OCI-LY3 (cell line): ENCODE measurements around the gene TMEM256.
A peak's percentile ranks its signal among the peaks of the same experiment; 100 is the strongest.

Experiments used
- H2AFZ ChIP-seq: fragments of 200-600, 300-600 bp; shearing (Covaris generic); 2 replicates; pipeline ENCODE4 v1.6.0; 2014; ENCODE audit warnings: antibody characterized with exemption, low read depth, low read length
- H3K27ac ChIP-seq: fragments of 200-600, 300-600 bp; sonication (generic); 2 replicates; pipeline ENCODE4 v1.5.1; 2014; ENCODE audit warnings: mild to moderate bottlenecking, low read length, moderate library complexity, mixed read lengths
- H3K27me3 ChIP-seq: fragments of 200-600, 300-600 bp; sonication (generic); 2 replicates; pipeline ENCODE4 v1.6.1; 2014; ENCODE audit warnings: low read depth, low read length, mixed read lengths
- H3K36me3 ChIP-seq: fragments of 200-600, 300-600 bp; sonication (generic); replicated peaks from 2 replicates; pipeline ENCODE3; 2014; ENCODE audit warnings: low read depth, low read length, mixed read lengths
- H3K4me1 ChIP-seq: fragments of 300-600, 200-600 bp; sonication (generic); 2 replicates; pipeline ENCODE4 v1.6.1; 2014; ENCODE audit warnings: low read length, mixed read lengths
- H3K4me2 ChIP-seq: fragments of 200-600, 300-600 bp; sonication (generic); 2 replicates; pipeline ENCODE4 v1.6.1; 2014; ENCODE audit warnings: low read length, mixed read lengths
- H3K4me3 ChIP-seq: fragments of 300-600, 200-600 bp; sonication (generic); 2 replicates; pipeline ENCODE4 v1.5.1; 2014; ENCODE audit warnings: antibody characterized with exemption, mild to moderate bottlenecking, low read length, moderate library complexity
- H3K79me2 ChIP-seq: fragments of 300-600, 200-600 bp; shearing (Covaris generic); 2 replicates; pipeline ENCODE4 v1.6.1; 2014; ENCODE audit warnings: mild to moderate bottlenecking, low read length, mixed read lengths
- H3K9ac ChIP-seq: fragments of 300-600, 200-600 bp; shearing (Covaris generic); 2 replicates; pipeline ENCODE4 v1.6.0; 2014; ENCODE audit warnings: mild to moderate bottlenecking, low read length, moderate library complexity
- H3K9me3 ChIP-seq: fragments of 200-600, 300-600 bp; shearing (Covaris generic); 2 replicates; pipeline ENCODE4 v1.6.1; 2014; ENCODE audit warnings: low read length, mixed read lengths; ENCODE audit not compliant: insufficient read depth
- H4K20me1 ChIP-seq: fragments of 200-600, 300-600 bp; sonication (generic); 2 replicates; pipeline ENCODE4 v1.6.1; 2016; ENCODE audit warnings: low read length, mixed read lengths; ENCODE audit not compliant: insufficient read depth
- EZH2phosphoT487 ChIP-seq: fragments of 200-600 bp; shearing (Covaris generic); IDR thresholded peaks from 2 replicates; pipeline ENCODE4 v1.6.1; 2018; ENCODE audit warnings: antibody characterized with exemption, mixed run types, low read depth
- TF ChIP-seq, protein P1 (sequence below): fragments of 200-600, 300-600 bp; sonication (generic); IDR thresholded peaks from 2 replicates; pipeline ENCODE4 v1.5.1; 2014; ENCODE audit warnings: antibody characterized with exemption, low read length, low read depth

The TMEM256 gene

DNA sequence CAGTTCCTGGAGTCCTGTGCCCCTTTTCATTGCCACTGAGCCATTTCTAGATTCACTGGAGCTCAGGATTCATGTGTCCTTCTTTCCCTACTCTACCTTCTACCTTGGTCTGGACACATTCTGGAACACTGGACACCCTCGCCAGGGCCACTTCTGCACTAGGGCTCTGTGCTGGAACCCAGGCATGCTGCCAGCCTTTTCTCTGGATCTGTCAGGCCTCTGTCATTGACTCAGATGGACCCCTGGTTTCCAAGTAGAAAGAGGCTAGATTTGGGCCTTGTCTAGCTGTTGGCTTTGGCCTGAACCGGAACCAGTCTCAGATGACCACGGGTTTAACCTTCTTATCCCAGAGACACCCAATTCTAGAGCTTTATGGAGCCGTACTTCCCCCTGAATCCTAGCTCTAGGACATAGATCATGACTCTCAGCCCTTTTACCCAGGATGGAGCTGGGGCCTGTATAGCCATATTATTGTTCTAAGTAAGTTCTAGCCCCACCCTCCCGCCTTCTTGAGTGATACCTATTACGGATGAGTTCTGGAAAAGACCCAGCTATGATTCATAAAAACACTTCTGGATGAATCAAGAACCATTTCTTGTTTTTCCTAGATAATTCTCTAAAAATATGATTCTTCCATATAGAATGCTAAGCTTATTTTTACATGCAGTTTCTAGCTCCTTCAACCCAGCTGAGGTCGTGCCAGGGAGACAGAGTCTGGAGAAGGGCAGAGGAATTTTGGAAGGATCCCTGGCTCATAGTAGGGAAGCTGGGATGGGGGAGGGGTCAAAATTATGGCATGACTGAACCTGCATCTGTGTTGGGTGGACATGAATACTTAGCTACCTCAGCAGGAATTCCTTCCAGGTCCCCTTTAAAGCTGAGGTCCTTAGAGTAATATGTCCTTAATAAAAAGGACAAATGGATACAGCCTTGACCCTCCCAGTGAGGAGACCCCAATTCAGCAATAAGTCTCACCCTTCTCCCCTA lies 39.9 kb upstream of the TMEM256 start:
- no peak overlapping the region for H3K4me2 ChIP-seq
- 0 out of 2 replicates have a peak, but pooled peaks cover 3% of the 10 kb centered on the region for H3K27me3 ChIP-seq
- no peaks in the 10 kb centered on the region for H4K20me1 ChIP-seq
- H3K27ac ChIP-seq = no peak overlapping the region
- H3K79me2 ChIP-seq = no peaks in the 10 kb centered on the region
- no peak overlapping the region for H3K9ac ChIP-seq
- no peak for TF ChIP-seq EZH2phosphoT487
- TF ChIP-seq, protein P1, sequence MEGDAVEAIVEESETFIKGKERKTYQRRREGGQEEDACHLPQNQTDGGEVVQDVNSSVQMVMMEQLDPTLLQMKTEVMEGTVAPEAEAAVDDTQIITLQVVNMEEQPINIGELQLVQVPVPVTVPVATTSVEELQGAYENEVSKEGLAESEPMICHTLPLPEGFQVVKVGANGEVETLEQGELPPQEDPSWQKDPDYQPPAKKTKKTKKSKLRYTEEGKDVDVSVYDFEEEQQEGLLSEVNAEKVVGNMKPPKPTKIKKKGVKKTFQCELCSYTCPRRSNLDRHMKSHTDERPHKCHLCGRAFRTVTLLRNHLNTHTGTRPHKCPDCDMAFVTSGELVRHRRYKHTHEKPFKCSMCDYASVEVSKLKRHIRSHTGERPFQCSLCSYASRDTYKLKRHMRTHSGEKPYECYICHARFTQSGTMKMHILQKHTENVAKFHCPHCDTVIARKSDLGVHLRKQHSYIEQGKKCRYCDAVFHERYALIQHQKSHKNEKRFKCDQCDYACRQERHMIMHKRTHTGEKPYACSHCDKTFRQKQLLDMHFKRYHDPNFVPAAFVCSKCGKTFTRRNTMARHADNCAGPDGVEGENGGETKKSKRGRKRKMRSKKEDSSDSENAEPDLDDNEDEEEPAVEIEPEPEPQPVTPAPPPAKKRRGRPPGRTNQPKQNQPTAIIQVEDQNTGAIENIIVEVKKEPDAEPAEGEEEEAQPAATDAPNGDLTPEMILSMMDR = no peak
- peaks cover 6% of the 10 kb centered on the region; the same call in 1 of the 2 replicates for H3K4me1 ChIP-seq
- H2AFZ ChIP-seq = no peak overlapping the region
- no peaks in the 10 kb centered on the region for H3K9me3 ChIP-seq
- no peaks in the 10 kb centered on the region for H3K36me3 ChIP-seq
- H3K4me3 ChIP-seq = no peak overlapping the region

DNA sequence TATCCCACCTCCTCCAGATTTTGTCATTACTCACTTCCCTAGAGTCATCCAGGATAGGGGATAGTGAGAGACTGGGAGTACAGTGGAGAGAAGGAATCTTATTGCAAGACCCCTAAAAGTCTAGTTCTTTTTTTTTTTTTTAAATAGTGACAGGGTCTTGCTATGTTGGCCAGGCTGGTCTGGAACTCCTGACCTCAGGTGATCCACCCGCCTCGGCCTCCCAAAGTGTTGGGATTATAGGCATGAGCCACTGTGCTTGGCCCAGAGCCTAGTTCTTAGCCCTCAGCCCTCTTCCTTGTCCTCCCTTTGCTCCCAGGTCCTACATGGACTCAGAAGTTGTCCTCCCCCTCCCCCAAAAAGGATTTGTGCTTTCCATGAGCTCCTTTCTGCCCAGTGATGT lies 38.2 kb upstream of the TMEM256 start:
- H4K20me1 ChIP-seq = no peaks in the 10 kb centered on the region
- no peaks in the 10 kb centered on the region for H3K79me2 ChIP-seq
- no peak overlapping the region for H3K4me2 ChIP-seq
- no peaks in the 10 kb centered on the region for H3K9me3 ChIP-seq
- H3K36me3 ChIP-seq = no peaks in the 10 kb centered on the region
- TF ChIP-seq, protein P1 = no peak
- TF ChIP-seq EZH2phosphoT487 = no peak
- no peak overlapping the region for H3K9ac ChIP-seq
- H3K27me3 ChIP-seq = 0 out of 2 replicates have a peak, but pooled peaks cover 3% of the 10 kb centered on the region
- H2AFZ ChIP-seq = no peak overlapping the region
- H3K4me1 ChIP-seq = peaks cover 6% of the 10 kb centered on the region; the same call in 1 of the 2 replicates
- H3K4me3 ChIP-seq = no peak overlapping the region
- no peak overlapping the region for H3K27ac ChIP-seq

DNA sequence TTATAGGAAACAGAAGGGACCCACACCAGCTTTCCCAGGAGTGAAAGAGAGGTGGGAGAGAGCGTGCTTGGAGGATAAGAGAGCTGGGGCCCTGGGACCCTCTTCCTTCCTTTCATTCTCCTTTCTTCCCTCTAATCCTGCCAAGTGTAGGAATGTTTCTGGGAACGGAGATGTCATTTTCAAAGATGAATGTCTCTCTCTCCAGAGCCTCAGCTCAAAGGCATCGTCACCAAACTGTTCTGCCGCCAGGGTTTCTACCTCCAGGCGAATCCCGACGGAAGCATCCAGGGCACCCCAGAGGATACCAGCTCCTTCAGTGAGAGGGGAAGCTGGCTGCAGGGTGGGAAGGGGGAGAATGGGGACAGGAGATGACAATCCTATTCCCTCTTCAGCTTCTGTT lies 37.4 kb upstream of the TMEM256 start:
- no peaks in the 10 kb centered on the region for H3K9me3 ChIP-seq
- no peak overlapping the region for H3K27ac ChIP-seq
- H3K27me3 ChIP-seq = 0 out of 2 replicates have a peak, but pooled peaks cover 3% of the 10 kb centered on the region
- no peak overlapping the region for H3K4me2 ChIP-seq
- no peak for TF ChIP-seq EZH2phosphoT487
- TF ChIP-seq, protein P1 = no peak
- no peak overlapping the region for H3K4me3 ChIP-seq
- H3K79me2 ChIP-seq = no peaks in the 10 kb centered on the region
- H3K9ac ChIP-seq = no peak overlapping the region
- H3K36me3 ChIP-seq = no peaks in the 10 kb centered on the region
- H4K20me1 ChIP-seq = no peaks in the 10 kb centered on the region
- no peak overlapping the region for H2AFZ ChIP-seq
- peaks cover 8% of the 10 kb centered on the region; the same call in 1 of the 2 replicates for H3K4me1 ChIP-seq

DNA sequence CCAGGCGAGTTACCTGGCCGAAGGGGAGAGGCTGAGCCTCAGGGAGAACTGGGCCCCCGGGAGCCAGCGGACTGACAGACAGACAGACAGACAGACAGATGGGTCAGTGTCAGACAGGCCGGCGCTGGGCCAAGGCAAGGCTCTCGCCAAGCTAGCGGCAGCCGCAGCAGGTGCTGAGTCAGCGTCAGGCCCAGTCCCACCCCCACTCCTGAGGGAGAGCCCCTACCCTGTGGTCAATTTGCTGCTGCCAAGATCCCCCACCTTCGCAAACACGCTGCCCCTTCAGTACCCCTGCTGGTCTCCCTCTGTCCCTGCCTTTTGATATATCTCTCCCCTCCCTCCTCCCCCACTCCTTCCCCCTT lies 36.9 kb upstream of the TMEM256 start:
- H3K9ac ChIP-seq = no peak overlapping the region; the same call in 1 of the 2 replicates
- H3K9me3 ChIP-seq = no peaks in the 10 kb centered on the region
- H3K4me3 ChIP-seq = peak overlapping the region; percentile 74
- no peak overlapping the region for H3K27ac ChIP-seq
- TF ChIP-seq, protein P1 = no peak
- no peak for TF ChIP-seq EZH2phosphoT487
- no peak overlapping the region for H2AFZ ChIP-seq
- H4K20me1 ChIP-seq = no peaks in the 10 kb centered on the region
- peaks cover 12% of the 10 kb centered on the region for H3K4me1 ChIP-seq
- H3K4me2 ChIP-seq = peak overlapping the region; percentile 60
- H3K79me2 ChIP-seq = no peaks in the 10 kb centered on the region
- 0 out of 2 replicates have a peak, but pooled peaks cover 3% of the 10 kb centered on the region for H3K27me3 ChIP-seq
- H3K36me3 ChIP-seq = no peaks in the 10 kb centered on the region
